AG04450 (cell line): Measurements from ENCODE around the gene GSG1L. TPM values are rescaled to one million over a fixed set of nuclear protein-coding genes. Genes with fewer than 3 reads are reported as not detected.

Experiments used
- CTCF ChIA-PET: fragments of 300-600, 350-600 bp; formaldehyde crosslinking; extraction: SDS; loops from one replicate; lab custom pipeline; 2022; ENCODE audit warnings: antibody characterized with exemption, inconsistent platforms; lab: Charles Lee
- POLR2A ChIA-PET: fragments of 350-600 bp; formaldehyde crosslinking; extraction: SDS; loops from one replicate; lab custom pipeline; 2021; ENCODE audit warnings: antibody characterized with exemption, inconsistent platforms; lab: Yijun Ruan, JAX
- DNase-seq: peaks from one replicate; pipeline ENCODE4 v3.0.0-alpha.2; 2011; ENCODE audit warnings: low read depth, low spot score
- H3K27ac ChIP-seq: one replicate; pipeline ENCODE4 v1.5.1; 2012; ENCODE audit warnings: low read depth, low read length, control low read depth
- H3K27me3 ChIP-seq: one replicate; pipeline ENCODE4 v1.6.0; 2012; ENCODE audit warnings: low read length; ENCODE audit not compliant: control insufficient read depth, insufficient read depth
- H3K4me3 ChIP-seq: 2 replicates; pipeline ENCODE4 v1.5.1; 2011; ENCODE audit warnings: mild to moderate bottlenecking, low read depth, low read length, control low read depth
- H3K9me3 ChIP-seq: 2 replicates; pipeline ENCODE4 v1.5.1; 2012; ENCODE audit warnings: low read length; ENCODE audit not compliant: control insufficient read depth, insufficient read depth
- CTCF ChIP-seq: IDR thresholded peaks from 2 replicates; pipeline ENCODE4 v1.5.1; 2011; ENCODE audit warnings: low read depth, low read length, control low read depth, inconsistent platforms
- polyA plus RNA-seq: library from polyadenylated mRNA; depleted of rRNA; stranded (reverse); fragments of >200 nt; gene quantifications from 2 replicates; pipeline ENCODE4 v1.2.3, GENCODE V29; 2011

Gene GSG1L
- polyA plus RNA-seq, 1 experiment = not detected

GRCh38 chr16:27853101-27853500 is 210.4 kb downstream of the GSG1L start:
- CTCF ChIA-PET = interaction anchor here (0.5 kb wide), 1 partner anchor 234 kb away, joined by 3 read pairs; no protein-coding TSS in a partner anchor
- Histone ChIP-seq H3K4me3 (no peak overlapping the region), H3K27ac (no peak overlapping the region), H3K27me3 (peaks cover 2% of the 10 kb centered on the region), H3K9me3 (no peaks in the 10 kb centered on the region)
- TF ChIP-seq CTCF = no peak
- POLR2A ChIA-PET = no interaction called here
- no peak for DNase-seq

- TF ChIP-seq CTCF = no peak
- CTCF ChIA-PET = interaction anchor here (0.5 kb wide), 1 partner anchor 234 kb away, joined by 3 read pairs; no protein-coding TSS in a partner anchor
Observed at GRCh38 chr16:27852681-27853080, 210.8 kb downstream of the GSG1L start.

GRCh38 chr16:27852116-27852515 is 211.4 kb downstream of the GSG1L start:
- Histone ChIP-seq H3K9me3 (no peaks in the 10 kb centered on the region), H3K27ac (no peak overlapping the region), H3K4me3 (no peak overlapping the region), H3K27me3 (peaks cover 2% of the 10 kb centered on the region)
- DNase-seq = no peak
- TF ChIP-seq CTCF = no peak
- POLR2A ChIA-PET = no interaction called here
- CTCF ChIA-PET = no interaction called here

More at GRCh38 chr16:27852681-27853080, 210.8 kb downstream of the GSG1L start:
- Histone ChIP-seq H3K27me3 (peaks cover 2% of the 10 kb centered on the region), H3K4me3 (no peak overlapping the region), H3K27ac (no peak overlapping the region), H3K9me3 (no peaks in the 10 kb centered on the region)
- DNase-seq = no peak
- POLR2A ChIA-PET = no interaction called here

- CTCF ChIA-PET = no interaction called here
Observed at GRCh38 chr16:27851586-27851985, 211.9 kb downstream of the GSG1L start.

GRCh38 chr16:27849621-27850020 is 213.9 kb downstream of the GSG1L start:
- H3K4me3 ChIP-seq = no peak overlapping the region
- DNase-seq = no peak
- no peak overlapping the region for H3K27ac ChIP-seq
- ChIA-PET POLR2A (no interaction called here), CTCF (no interaction called here)
- H3K27me3 ChIP-seq = no peaks in the 10 kb centered on the region
- H3K9me3 ChIP-seq = no peaks in the 10 kb centered on the region
- no peak for TF ChIP-seq CTCF

More at GRCh38 chr16:27851586-27851985, 211.9 kb downstream of the GSG1L start:
- peaks cover 2% of the 10 kb centered on the region for H3K27me3 ChIP-seq
- no peak for TF ChIP-seq CTCF
- H3K4me3 ChIP-seq = no peak overlapping the region
- no peak for DNase-seq
- H3K27ac ChIP-seq = no peak overlapping the region
- no peaks in the 10 kb centered on the region for H3K9me3 ChIP-seq
- POLR2A ChIA-PET = no interaction called here
